HEK293T (cell line): ENCODE data around the gene ILDR2.
"Not testable (repeated sequence)": the region's sequence is repeated elsewhere in the genome, so short reads cannot be mapped to it uniquely, and the experiment has no call there.

Experiments used
- FOXA1 ChIP-seq: fragments of 450-650 bp; IDR thresholded peaks from 2 replicates; pipeline ENCODE4 v1.6.1; 2016; ENCODE audit warnings: mild to moderate bottlenecking
- FOXM1 ChIP-seq: fragments of 450-650 bp; IDR thresholded peaks from 2 replicates; pipeline ENCODE4 v1.6.1; 2017; ENCODE audit warnings: mild to moderate bottlenecking, borderline replicate concordance
- TARDBP ChIP-seq: fragments of 450-650 bp; IDR thresholded peaks from 2 replicates; pipeline ENCODE4 v1.6.1; 2016
- ZNF384 ChIP-seq: fragments of 450-650 bp; IDR thresholded peaks from 2 replicates; pipeline ENCODE4 v1.6.1; 2016

- TF ChIP-seq FOXA1, TARDBP, FOXM1, ZNF384: not testable (repeated sequence)
Measured at GRCh38 chr1:166878173-166878917, 97.0 kb downstream of the ILDR2 start.
